DOHH2 (cell line): Measurements from ENCODE around the gene HLA-DQB1.

Source experiments
- CTCF ChIP-seq: fragments of 200-600 bp; sonication (generic); IDR thresholded peaks from one replicate; pipeline ENCODE4 v1.5.1; 2014; ENCODE audit warnings: antibody characterized with exemption, mild to moderate bottlenecking, low read depth, low read length; ENCODE audit not compliant: poor library complexity, severe bottlenecking
- EZH2phosphoT487 ChIP-seq: fragments of 200-600 bp; sonication (generic); IDR thresholded peaks from 2 replicates; pipeline ENCODE4 v1.6.1; 2017; ENCODE audit warnings: borderline replicate concordance, mild to moderate bottlenecking, antibody characterized with exemption, low read length, moderate library complexity, mixed read lengths

- TF ChIP-seq CTCF (no peak), EZH2phosphoT487 (no peak)
Observed at GRCh38 chr6:32617751-32618150, 48.7 kb downstream of the HLA-DQB1 start.
